GM19468 (cell line): ENCODE measurements around the gene P2RY6.

ENCODE experiments used
- ATAC-seq: cut with Tn5 transposase; IDR thresholded peaks from one replicate; pipeline ENCODE4 v1.9.1; 2021; ENCODE audit warnings: mild to moderate bottlenecking, moderate library complexity, moderate number of reproducible peaks; ENCODE audit not compliant: unreplicated experiment; ENCODE audit errors: extremely low read depth

The P2RY6 gene

DNA sequence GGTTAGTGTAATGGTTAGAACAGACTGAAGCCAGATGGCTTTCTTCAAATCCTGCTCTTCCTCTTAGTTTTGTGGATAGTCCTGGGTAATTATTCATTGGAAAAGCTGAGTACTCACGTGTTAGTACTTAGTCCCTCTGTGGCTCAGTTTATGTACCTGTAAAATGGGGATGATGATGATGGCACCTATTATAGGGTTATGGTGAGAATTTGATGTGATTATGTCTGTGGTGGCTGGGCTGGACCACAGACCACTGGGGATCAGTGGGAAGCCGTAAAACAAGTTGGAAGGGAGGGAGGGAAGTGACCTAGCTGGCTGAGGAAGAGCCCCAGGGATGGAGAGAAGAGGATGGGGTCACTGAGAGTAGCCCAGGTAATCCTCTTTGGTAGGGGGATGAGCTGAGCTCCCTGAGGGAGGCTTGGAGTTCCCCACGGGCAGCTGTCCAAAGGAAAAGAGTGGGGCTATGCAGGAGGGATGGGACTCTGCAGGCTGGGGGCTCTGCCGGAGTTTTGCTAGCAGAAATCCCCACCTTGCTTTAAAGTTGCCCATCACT is 55.8 kb downstream of the P2RY6 start:
- no peak for ATAC-seq

DNA sequence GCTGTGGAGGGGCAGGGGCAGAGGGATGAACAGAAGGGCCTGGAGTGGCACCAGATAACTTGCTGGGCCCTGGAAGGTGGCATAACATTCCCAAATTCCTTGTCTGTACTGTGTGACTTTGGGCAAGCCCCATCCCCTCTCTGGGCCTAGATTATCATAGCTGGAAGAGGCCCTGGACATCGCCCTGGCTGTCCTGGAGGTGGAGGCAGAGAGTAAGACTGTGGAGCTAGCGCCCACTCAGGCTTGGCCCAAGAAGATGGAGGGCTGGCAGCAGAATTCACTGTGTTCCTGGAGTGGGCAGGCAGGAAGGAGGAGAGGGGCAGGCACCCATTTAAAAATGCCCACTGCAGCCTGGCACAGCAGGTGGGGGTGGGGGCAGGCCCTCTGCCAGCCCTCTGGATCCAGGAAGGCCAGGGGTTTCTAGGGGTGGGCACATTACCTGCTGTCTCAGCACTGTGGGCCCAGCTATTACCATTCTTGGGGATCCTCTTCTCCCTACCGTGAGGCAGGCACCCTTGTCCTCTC is 58.5 kb downstream of the P2RY6 start:
- no peak for ATAC-seq

DNA sequence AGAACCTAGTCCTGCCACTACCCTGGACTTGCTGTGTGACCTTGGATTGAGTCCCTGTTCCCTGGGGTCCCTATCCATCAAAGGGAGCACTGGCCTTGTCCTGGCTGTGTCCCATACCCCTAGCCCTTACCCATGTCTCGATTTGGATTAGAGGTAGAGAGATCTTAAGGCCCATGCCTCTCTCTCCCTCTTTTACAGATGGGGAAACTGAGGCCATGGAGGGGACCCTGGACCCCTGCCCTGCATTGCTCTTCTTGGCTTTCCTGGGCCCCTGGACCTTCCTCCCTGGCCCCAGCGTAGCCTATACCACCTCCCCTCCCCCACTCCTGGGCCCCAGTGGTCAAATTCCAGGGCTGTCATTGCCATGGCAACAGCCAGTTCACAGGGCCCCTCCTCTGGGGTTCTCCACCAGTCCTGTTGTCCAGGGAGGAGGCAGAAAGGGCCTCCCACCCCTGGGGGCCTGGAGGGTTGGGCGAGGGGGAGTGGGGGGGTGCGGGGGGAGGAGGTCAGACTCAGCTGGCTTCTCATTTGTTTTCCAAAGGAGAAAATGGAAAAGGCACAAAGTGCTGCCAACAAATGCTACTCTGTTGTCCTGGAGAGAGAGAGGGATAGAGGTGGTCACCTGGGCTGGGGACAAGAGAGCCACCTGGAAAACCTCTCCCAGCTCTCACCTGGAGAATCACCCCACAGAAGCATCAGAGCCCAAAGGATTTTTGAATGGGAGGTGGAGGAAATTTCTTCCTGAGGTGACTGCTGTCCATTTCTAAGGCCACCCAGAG is 59.2 kb downstream of the P2RY6 start:
- no peak for ATAC-seq

DNA sequence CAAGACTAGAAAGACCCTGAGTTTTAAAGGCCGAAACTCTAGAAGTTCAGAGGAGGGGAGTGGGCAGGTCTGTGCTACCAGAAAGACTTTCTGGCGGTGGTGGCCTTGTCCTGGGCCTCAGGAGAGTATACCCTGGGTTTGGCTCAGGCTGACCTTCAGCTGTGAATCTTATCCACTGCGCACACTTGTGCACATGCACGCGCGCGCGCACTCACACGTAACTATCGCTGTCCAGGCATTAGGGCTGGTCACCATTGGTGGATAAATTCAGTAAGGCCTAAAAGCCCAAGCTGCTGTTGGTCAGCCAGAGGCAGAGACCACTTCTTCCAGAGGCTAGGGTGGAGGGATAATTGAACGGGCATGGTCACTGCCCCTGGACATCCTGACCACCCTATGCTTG is 61.0 kb downstream of the P2RY6 start:
- ATAC-seq: no peak

DNA sequence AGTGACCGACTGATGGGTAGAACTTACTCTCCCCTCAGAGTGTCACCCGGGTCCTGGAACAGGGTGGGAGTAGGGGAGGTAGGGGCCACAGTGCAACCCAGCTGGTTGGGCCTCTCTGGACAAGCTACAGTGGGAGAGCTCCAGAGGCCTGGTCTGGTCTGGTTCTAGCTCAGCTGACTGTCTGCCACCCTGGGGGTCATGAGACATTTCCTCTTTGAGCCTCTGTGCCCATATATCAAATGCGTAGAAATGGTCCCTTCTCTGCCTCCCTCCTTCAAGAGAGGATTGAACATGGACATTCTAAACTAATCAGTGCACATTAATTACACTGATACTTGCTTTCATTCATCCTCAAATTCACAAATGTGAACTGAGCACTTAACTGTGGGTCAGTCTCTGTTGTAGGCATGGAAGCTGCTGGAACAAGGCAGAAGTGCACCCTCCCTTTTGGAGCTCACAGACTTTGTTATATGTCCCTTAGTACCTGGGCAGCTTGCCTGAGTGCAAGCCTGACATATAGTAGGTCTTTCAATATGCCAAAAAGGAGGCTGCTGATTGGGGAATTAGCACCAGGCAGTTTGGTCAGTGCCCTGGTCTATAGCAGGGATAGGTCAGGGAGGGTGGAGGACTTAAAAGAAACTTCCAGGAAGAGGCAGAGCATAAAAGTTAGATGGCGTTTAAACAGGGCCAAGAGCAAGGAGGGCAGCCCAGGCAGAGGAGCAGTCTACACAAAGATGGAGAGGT is 61.7 kb downstream of the P2RY6 start:
- no peak for ATAC-seq

DNA sequence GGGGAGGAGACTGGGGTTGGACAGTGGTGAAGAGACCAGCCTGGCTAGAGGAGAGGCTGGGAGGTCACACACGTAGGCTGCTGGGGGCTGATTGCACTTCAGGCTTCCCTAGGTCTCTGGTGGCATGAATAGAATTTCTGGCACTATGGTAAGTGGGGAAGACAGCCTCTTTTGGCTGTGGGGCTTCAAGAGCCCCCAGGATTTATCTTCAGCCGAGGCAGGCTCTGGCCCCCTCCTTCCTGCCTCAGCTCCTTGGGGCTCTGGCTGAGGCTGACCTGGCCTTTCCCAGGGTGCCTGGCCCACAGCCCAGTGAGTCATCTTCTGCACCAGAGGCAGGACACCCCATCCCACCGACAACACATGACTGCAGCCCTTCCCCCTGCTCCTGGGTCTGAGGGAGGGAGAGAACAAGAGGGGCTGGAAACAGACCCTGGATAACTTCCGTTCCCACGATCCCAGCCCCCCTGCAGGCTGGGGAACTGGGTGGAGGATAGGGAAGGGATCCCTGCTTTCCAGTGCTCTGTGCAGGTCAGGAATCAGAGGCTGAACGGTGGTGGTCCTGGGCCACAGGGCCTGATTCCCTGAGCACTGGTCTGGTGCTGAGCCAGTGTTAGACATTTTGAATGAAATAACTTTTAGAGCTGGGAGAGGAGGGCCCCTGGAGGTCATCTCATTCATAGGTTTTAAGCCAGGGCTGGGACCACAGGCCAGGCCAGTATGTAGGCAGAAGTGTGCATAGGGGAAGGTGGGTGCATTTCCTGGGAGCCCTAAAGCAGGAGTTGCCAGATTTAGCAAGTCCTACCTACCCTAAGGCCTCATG is 62.5 kb downstream of the P2RY6 start:
- ATAC-seq: no peak

DNA sequence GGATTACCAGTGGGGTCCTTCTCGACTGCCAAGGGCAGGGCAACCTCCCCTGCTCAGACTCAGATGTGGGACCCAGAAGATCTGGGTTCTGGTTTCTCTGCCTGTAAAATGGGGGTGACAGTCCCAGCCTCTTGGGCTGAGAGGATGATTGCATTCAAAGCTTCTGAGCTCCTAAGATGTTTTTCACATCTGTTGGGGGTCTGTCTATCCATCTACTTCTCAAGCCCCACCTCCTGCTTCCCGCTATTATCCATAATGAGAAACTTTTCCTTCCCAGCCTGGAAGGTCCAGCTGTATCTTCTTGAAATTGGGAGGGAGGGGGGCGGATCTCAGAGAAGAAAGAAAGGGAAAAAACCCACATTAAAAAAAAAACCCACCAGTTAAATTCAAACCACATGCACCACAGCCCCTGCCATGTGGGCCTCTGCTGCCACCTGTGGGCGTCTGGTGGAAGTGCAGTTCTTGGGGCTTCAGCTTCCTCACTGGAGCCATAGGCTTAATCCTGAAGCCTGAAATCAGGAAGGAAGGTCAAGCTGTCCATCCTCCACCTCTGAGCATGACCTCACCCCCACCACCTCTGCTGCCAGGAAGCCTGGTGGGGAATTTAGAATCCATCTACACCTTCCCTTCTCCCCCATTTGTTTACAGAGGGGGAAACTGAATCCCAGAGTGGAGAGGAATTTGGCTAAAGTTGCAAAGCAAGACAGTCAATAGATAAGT is 63.2 kb downstream of the P2RY6 start:
- ATAC-seq: no peak

DNA sequence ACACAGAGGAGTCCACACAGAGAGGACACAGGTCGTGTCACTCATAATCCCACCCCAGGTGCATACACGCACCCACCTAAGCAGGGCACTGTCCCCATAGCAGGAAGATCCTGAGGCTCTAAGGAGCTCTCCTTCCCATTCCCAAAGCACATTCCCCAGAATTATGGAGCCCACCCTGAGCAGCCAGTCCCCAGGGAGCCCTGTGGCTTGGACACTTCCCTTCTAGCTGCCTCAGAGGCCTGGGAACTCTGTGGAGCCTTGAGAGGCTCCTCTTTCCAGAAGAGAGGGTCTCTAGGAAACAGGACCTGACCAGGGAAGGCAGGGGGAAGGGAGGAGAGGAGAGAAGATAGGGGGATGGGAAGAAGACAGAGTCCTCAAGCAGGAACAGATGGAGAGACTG is 65.7 kb downstream of the P2RY6 start:
- no peak for ATAC-seq

DNA sequence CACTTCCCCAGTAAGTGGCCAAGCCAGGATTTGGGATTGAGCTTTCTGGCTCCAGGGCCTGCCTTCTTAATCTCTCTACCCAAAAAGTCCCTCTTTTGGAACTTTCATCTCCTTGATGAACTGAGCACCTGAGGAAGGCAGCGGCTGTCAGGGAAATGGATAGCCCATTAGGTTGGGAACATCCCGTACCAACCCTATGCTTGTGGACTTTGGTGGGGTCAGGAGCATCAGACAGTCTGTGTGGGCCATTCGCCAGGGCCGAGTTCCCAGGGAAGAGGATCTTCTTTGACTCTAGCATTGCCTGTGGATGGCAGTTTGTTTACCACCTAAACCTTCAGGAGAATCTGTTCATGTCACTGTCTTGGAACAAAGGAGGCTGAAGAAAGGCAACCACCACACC is 66.1 kb downstream of the P2RY6 start:
- ATAC-seq: no peak

DNA sequence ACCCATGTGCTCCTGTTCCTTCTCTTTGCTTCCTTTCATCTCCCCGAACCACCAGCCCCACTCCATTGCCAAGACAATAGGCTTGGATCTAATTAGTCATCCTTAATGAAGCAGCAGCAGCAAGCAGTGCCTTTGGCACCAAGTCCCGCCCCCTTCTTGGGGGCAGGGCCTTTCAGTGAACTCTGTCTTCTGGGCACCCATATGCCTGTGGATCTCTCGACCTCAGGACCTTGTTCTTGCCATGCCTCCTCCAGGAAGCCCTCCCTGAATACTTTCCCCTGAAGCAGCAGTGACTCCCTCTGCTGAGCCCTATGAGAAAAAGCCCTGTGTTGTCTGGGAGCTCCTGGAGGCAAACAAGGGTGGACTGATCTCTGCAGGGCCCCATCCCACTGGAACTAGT is 68.0 kb downstream of the P2RY6 start:
- ATAC-seq: no peak

DNA sequence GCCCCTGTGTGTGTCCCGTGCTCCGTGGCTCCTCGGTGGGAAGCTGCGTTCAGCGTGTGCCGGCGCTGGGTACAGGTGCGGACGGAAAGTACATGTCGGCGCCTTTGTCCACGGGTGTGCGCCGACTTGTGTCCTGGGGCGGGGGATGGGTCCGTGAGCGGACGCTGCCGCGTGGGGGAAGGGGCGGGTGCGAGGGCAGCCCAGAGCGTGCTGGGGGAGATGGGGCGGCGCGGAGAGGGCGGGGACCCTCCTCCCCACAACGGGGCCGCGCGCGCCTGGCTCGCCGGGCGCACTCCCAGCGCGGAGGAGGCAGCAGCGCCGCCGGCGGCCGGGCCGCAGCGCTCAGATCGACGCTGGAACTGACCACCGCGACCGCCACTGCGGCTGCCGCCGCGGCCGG is 70.5 kb downstream of the P2RY6 start:
- ATAC-seq: no peak

DNA sequence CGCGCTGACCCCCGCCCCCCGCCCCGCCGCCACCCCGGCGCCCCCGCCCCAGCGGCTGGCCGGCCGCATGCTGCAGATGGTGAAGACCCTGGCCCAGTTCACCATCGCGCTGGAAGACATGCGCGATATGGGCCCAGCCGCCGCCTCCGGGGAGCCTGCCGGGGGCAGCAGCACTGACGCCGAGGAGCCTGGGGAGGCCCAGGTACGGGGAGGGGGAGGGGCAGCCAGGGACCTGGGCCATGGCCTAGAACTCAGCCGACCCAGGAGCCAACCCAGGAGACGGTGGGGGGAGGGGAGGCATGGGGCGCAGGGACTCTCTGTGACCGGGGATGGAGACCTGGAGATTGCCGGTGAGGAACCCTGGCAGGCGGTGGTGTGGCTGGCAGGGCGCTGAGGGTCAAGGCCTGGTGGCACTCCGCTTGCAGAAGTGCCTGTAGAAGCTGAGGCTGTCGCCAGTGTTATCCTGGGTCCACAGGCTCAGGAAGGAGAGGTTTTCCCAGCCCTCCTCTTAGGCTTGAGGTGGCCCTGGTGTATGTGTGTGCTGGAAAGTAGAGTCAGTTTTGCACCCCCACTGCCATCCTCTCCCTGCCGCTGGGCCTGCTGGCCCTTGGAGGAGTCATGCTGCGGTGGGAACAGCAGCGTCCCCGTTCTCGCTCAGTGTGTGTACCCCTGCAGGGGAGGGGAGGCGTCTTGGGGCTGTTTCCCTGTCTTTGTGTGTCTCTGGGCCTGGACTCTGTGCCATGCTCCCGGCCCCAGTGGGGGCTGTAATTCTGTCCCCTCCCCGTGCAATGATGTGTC is 71.1 kb downstream of the P2RY6 start:
- no peak for ATAC-seq

DNA sequence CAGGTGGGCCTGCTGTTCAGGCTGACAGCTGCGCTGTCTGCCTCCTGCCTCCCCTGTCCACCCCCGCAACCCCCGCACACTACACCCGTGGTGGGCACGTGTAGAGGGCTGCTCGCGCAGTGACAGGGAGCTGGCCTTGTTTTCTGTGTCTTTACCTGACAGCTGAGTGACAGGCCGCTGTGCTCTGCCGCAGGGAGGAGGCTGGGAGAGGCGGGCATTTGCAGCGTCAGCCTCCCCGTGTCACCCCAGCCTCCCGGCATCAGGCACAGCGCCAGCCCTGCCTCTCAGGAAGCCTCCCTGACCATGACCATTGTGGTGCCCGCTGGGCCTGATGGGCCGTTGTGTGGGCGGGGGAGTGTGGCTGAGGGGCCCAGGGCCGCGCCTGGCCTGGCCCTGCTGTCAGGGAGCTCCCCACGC is 72.1 kb downstream of the P2RY6 start:
- no peak for ATAC-seq

DNA sequence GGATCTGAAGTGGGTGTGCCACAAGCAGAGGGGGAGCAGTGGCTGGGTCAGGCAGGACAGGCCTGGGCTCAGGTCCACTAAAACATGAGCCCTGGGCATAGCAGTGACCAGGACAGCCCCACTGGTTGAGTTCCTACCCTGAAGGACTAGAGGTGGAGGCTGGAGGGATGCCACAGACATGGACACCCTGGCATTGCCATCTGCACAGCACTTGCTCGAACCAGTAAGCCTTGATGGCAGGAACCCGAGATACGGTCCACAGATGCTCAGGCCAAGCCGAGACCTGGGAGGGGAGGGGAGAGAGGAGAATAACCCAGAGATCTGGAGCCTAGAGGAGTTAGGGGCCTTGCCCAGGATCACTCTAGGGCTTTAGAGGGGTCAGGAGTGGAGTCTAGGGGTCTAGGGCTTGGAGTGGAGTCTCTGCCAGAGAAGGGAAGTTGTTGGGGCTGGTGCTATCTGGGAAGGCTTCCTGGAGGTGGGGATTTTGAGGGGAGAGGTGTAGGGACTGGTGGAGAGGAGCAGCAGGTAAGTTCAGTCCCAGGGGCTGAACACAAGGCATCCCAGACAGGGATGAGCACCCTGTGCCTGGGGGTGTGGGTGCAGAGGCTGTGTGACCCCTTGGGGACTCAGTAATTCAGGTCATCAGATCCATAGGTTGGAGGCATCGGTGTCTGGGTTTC is 73.5 kb downstream of the P2RY6 start:
- no peak for ATAC-seq

DNA sequence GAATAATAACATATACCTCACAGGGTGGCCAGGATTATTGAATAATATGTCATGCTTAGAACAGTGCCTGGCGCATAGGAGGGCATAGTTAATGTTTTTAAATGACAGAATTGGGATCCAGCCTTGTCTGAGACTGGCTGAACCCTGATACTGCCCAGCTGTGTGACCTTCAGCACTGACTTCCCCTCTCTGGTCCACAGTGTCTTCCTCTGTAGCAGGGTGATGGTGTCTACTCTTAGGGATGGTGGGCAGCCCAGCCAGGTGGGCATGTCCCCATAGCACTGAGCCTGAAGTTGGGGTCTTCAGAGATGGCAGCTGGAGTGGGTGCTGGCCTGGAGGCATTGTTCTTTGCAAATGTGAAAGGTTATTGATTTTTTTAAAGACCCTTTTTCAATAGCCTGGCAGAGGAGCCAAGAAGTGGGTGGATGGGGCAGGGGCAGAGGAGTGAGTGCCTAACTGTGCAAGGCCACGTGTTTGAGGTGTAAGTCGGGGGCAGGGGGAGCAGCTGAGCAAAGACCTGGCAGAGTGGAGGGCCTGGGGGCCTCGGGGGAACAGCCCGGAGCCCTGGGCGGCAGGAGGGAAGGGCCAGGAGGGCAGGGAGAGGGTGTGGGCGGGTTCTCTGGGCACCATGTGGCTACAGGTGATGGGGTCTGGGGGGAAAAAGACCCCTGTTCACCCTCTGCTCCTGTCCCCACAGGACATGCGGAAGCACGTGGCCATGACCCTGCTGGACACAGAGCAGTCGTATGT is 74.2 kb downstream of the P2RY6 start:
- no peak for ATAC-seq

DNA sequence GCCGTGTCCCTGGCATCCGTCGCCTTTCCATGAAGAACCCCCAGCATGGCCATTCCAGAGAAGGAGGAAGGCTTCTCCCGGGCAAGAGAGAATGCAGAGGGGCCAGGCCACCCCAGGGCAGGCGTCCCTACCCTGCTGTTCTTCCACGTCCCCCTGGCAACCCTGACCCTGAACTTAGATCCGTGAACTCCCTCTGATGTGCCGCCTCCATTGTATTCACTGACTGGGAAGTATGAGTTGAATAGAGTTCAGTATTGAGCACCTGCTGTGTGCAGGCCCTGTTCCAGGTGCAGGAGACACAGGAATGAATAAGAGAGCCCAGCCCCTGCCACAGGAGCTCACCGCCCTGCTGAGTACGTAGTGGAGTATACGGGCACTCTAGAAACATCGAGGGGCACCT is 74.9 kb downstream of the P2RY6 start:
- no peak for ATAC-seq
